Natural killer cell (primary cell): ENCODE data around the gene PCCA. TPM values are rescaled to one million over a fixed set of nuclear protein-coding genes. Genes with fewer than 3 reads are reported as not detected.
"Not testable (repeated sequence)": the region's sequence is repeated elsewhere in the genome, so short reads cannot be mapped to it uniquely, and the experiment has no call there.

ENCODE experiments used
- ATAC-seq, 3 donors: fragments of 150-1000 bp in 2 of 3; fragments of 200-7000 bp in 1 of 3; cut with Tn5 transposase; 1 replicate in 1 of 3; 2 replicates in 2 of 3; pipeline ENCODE4 v1.10.0; 2021; ENCODE audit warnings: mild to moderate bottlenecking in 2 of 3, moderate library complexity in 2 of 3
- DNase-seq, 2 donors: peaks; one replicate each; pipeline versions ENCODE4 v3.0.0 to v3.0.0-alpha.2; 2013 to 2021; ENCODE audit warnings: mixed read lengths in 1 of 2
- H3K27ac ChIP-seq: one replicate; pipeline ENCODE4 v1.5.1; 2013; ENCODE audit warnings: mild to moderate bottlenecking, low read length
- H3K27me3 ChIP-seq: one replicate; pipeline ENCODE4 v1.6.1; 2013; ENCODE audit warnings: low read length; ENCODE audit not compliant: control insufficient read depth, insufficient read depth
- H3K36me3 ChIP-seq: one replicate; pipeline ENCODE4 v1.6.1; 2013; ENCODE audit warnings: low read length; ENCODE audit not compliant: control insufficient read depth, insufficient read depth
- H3K4me1 ChIP-seq: one replicate; pipeline ENCODE4 v1.6.1; 2013; ENCODE audit warnings: low read length; ENCODE audit not compliant: control insufficient read depth, insufficient read depth
- H3K4me3 ChIP-seq: one replicate; pipeline ENCODE4 v1.5.1; 2013; ENCODE audit warnings: low read length
- H3K9me3 ChIP-seq: one replicate; pipeline ENCODE4 v1.6.1; 2013; ENCODE audit warnings: low read length; ENCODE audit not compliant: control insufficient read depth, insufficient read depth
- H3K27ac Mint-ChIP-seq, 2 donors: one replicate each; pipeline ENCODE4 v1.8.0; 2022; ENCODE audit warnings: mild to moderate bottlenecking in 2 of 2, mixed read lengths in 2 of 2, moderate library complexity in 1 of 2
- H3K27me3 Mint-ChIP-seq, 2 donors: one replicate each; pipeline ENCODE4 v1.8.0; 2022; ENCODE audit warnings: low read depth in 2 of 2, mixed read lengths in 2 of 2
- H3K36me3 Mint-ChIP-seq: one replicate; pipeline ENCODE4 v1.8.0; 2022; ENCODE audit warnings: mixed read lengths
- H3K4me1 Mint-ChIP-seq, 2 donors: one replicate each; pipeline ENCODE4 v1.8.0; 2022; ENCODE audit warnings: mixed read lengths in 2 of 2
- H3K4me3 Mint-ChIP-seq: one replicate; pipeline ENCODE4 v1.8.0; 2022; ENCODE audit warnings: mild to moderate bottlenecking, moderate library complexity, mixed read lengths
- H3K9me3 Mint-ChIP-seq, 2 donors: one replicate each; pipeline ENCODE4 v1.8.0; 2022; ENCODE audit warnings: mixed read lengths in 2 of 2
- WGBS: methylation state at CpG from one replicate; pipeline ENCODE4 v1.1.7; 2013; ENCODE audit warnings: missing lambda C conversion rate; ENCODE audit not compliant: insufficient coverage; 5-methylcytosine and 5-hydroxymethylcytosine counted together
- intact Hi-C: fragments of 100-400 bp; cut with micrococcal nuclease; formaldehyde crosslinking; loops from one replicate; pipeline ENCODE4 v1.14.2; 2022
- total RNA-seq, 4 donors: library from RNA; stranded (reverse); fragments of 120-200 nt in 1 of 4; gene quantifications; one replicate each; pipeline versions ENCODE4 v1.2.3 to v1.2.4, GENCODE V29; 2013 to 2022
- TF ChIP-seq, protein P1 (sequence below): fragments of 200-600 bp; IDR thresholded peaks from one replicate; pipeline ENCODE4 v1.8.0; 2022; ENCODE audit warnings: antibody characterized with exemption

PCCA gene
- total RNA-seq, 3 donors from 2014 or later (not counting 1 experiment from before 2014, with no cell fraction given), result 25.5 to 28.5 (median 28.2) TPM

DNA sequence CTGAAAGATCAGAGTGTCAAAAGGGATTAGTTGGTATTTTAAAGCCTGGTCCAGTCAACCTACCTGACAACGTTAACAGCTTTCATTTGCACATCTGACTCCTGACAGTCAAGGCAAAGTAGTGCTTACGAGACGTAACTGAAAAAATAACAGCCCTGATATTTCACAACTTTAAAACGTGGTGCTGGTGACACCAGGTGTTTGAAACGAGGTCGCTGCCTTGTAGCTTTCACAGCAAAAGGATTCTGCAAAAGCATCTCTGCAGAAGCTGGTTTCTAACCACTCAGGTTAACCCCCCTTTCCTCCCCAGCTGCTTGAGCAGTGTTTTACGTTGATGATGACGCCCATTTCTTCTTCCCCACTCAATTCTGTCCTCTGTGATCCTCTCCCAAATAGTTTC, 476.4 kb downstream of the PCCA start:
- Mint-ChIP-seq H3K9me3 (no peaks in the 10 kb centered on the region), H3K27me3 (no peaks in the 10 kb centered on the region), H3K4me1 (peaks cover 9 to 16% of the 10 kb centered on the region in 2 donors), H3K27ac (no peak overlapping the region), H3K36me3 (no peaks in the 10 kb centered on the region), H3K4me3 (no peak overlapping the region)
- H3K27ac ChIP-seq, result no peak overlapping the region
- H3K9me3 ChIP-seq, result no peaks in the 10 kb centered on the region
- no peaks in the 10 kb centered on the region for H3K4me1 ChIP-seq
- H3K27me3 ChIP-seq, result no peaks in the 10 kb centered on the region
- WGBS, result 51% methylated on average over 8 of the region's 8 CpGs
- TF ChIP-seq, protein P1, sequence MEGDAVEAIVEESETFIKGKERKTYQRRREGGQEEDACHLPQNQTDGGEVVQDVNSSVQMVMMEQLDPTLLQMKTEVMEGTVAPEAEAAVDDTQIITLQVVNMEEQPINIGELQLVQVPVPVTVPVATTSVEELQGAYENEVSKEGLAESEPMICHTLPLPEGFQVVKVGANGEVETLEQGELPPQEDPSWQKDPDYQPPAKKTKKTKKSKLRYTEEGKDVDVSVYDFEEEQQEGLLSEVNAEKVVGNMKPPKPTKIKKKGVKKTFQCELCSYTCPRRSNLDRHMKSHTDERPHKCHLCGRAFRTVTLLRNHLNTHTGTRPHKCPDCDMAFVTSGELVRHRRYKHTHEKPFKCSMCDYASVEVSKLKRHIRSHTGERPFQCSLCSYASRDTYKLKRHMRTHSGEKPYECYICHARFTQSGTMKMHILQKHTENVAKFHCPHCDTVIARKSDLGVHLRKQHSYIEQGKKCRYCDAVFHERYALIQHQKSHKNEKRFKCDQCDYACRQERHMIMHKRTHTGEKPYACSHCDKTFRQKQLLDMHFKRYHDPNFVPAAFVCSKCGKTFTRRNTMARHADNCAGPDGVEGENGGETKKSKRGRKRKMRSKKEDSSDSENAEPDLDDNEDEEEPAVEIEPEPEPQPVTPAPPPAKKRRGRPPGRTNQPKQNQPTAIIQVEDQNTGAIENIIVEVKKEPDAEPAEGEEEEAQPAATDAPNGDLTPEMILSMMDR, result no peak
- ATAC-seq, result no peak
- no peak overlapping the region for H3K4me3 ChIP-seq
- no peaks in the 10 kb centered on the region for H3K36me3 ChIP-seq
- intact Hi-C loops, result no loop called here
- no peak for DNase-seq

DNA sequence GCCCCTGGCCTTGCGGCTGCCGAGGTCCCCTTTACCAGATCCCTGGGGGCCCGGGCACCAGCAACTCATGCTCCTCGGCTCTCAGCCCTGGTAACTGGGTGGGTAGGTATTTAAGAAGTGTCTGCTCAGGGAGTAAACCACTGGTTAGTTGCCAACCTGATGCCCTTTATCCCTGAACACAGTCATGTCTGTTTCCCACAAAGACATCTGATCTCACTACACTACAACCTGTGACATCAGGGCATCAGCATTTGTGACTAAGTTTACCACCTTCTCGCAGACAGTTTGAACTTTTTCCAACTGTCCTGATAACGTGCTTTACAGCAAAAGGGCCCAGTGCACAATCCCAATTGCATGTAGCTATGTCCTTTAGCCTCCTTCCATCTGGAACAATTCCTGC, 477.6 kb downstream of the PCCA start:
- Mint-ChIP-seq H3K4me3 (no peak overlapping the region), H3K4me1 (peaks cover 9 to 16% of the 10 kb centered on the region in 2 donors), H3K27ac (peak overlapping the region in 1 of 2 donors; percentile 59), H3K9me3 (no peaks in the 10 kb centered on the region), H3K36me3 (no peaks in the 10 kb centered on the region), H3K27me3 (no peaks in the 10 kb centered on the region)
- H3K4me1 ChIP-seq, result no peaks in the 10 kb centered on the region
- TF ChIP-seq, protein P1, result no peak
- intact Hi-C loops, result no loop called here
- no peaks in the 10 kb centered on the region for H3K36me3 ChIP-seq
- no peaks in the 10 kb centered on the region for H3K27me3 ChIP-seq
- no peak overlapping the region for H3K27ac ChIP-seq
- H3K4me3 ChIP-seq, result no peak overlapping the region
- no peaks in the 10 kb centered on the region for H3K9me3 ChIP-seq
- WGBS, result 88% methylated on average over 6 of the region's 6 CpGs
- ATAC-seq (no peak), DNase-seq (no peak)

DNA sequence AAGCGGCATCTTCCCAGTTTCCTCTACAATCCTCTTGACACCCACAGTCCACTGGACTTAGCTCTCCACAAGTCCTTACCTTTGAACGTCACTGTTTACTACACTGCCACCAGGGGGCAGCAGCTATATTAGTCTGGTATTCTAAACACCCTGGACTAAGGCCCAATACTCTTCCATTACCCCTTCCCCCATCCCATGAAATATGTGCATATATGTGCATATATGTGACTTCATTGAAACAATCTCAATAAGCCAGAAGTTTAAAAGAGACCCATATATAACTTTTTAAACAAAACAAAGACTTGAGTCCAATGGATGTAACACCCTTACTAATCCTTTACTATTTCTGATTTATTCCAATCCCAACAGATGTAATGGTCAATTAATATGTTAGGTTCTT, 484.2 kb downstream of the PCCA start:
- intact Hi-C loops, result loop anchor here (1.0 kb wide), 3 partner anchors 15 to 554 kb away; partner anchors contain the start of gene GGACT
- ATAC-seq (peak; percentile 82 to 96 (median 89)), DNase-seq (peak; percentile 67 to 89)

DNA sequence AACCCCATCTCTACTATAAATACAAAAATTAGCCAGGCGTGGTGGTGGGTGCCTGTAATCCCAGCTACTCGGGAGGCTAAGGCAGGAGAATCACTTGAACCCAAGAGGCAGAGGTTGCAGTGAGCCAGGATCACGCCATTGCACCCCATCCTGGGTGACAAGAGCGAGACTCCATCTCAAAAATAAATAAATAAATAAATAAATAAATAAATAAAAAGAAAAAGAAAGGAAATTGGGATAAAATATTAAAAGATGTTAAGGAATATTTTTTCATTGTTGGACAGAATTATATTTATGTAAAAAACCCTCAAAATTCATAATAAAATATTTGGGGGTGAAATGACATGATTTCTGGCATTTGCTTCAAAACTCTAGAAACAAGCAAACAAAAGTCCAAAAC, 488.3 kb downstream of the PCCA start:
- H3K36me3 ChIP-seq, H3K4me3 Mint-ChIP-seq, DNase-seq, H3K4me3 ChIP-seq, H3K9me3 ChIP-seq, H3K27me3 Mint-ChIP-seq, ATAC-seq, H3K4me1 ChIP-seq, intact Hi-C loops, H3K36me3 Mint-ChIP-seq, H3K27ac Mint-ChIP-seq, H3K9me3 Mint-ChIP-seq, H3K27ac ChIP-seq, H3K27me3 ChIP-seq: not testable (repeated sequence)
- H3K4me1 Mint-ChIP-seq, result peaks cover 36 to 48% of the 10 kb centered on the region in 2 donors
- WGBS, result 100% methylated on average over 2 of the region's 4 CpGs

More for the DNA sequence above, 484.2 kb downstream of the PCCA start:
- Mint-ChIP-seq H3K4me3 (no peak overlapping the region), H3K27ac (no peak overlapping the region), H3K9me3 (no peaks in the 10 kb centered on the region), H3K4me1 (peaks cover 19 to 26% of the 10 kb centered on the region in 2 donors), H3K27me3 (no peaks in the 10 kb centered on the region), H3K36me3 (no peaks in the 10 kb centered on the region)
- H3K27ac ChIP-seq, result no peak overlapping the region
- TF ChIP-seq, protein P1, result peak; percentile 95
- 40% methylated on average over 2 of the region's 2 CpGs for WGBS
- no peaks in the 10 kb centered on the region for H3K27me3 ChIP-seq
- H3K9me3 ChIP-seq, result no peaks in the 10 kb centered on the region
- no peaks in the 10 kb centered on the region for H3K4me1 ChIP-seq
- no peaks in the 10 kb centered on the region for H3K36me3 ChIP-seq
- H3K4me3 ChIP-seq, result no peak overlapping the region

Other genes starting within 250 kb of the PCCA start
- not detected for gene ZIC5, start 117.3 kb upstream of the PCCA start, total RNA-seq
- not detected for gene ZIC2, start 107.3 kb upstream of the PCCA start, total RNA-seq